ENCODE data around the gene COQ10A.

GRCh38 chr12:56220611-56221231 lies 46.0 kb upstream of the COQ10A start:
- TF ChIP-seq REST (IDR thresholded peaks at IDR 0.05; ENCODE audit: low read depth), result no peak
- no peak for TF ChIP-seq NFIC (IDR thresholded peaks at IDR 0.05)
- no peak for TF ChIP-seq FOXM1 (IDR thresholded peaks at IDR 0.05; ENCODE audit: borderline replicate concordance, low read depth)

Data from Ishikawa (cell line).